Uterus (tissue), 2 donors: ENCODE results near the gene GFER.

Experiments used
- CTCF ChIP-seq, 4 experiments: fragments of 200-600 bp in 2 of 4; fragments of 450-650 bp in 2 of 4; sonication (generic) in 2 of 4; IDR thresholded peaks; one replicate each; pipeline ENCODE4 v1.5.1; 2016 to 2019; ENCODE audit warnings: antibody characterized with exemption in 4 of 4, mild to moderate bottlenecking in 2 of 4, moderate library complexity in 1 of 4
- POLR2A ChIP-seq, 2 donors: fragments of 450-650 bp; IDR thresholded peaks; one replicate each; pipeline ENCODE4 v1.6.1; 2016; ENCODE audit warnings: antibody characterized with exemption in 2 of 2, mild to moderate bottlenecking in 1 of 2, moderate library complexity in 1 of 2

- peak in 1 of 4 experiments; percentile 5 for TF ChIP-seq CTCF (IDR thresholded peaks at IDR 0.05)
- TF ChIP-seq POLR2A (IDR thresholded peaks at IDR 0.05): peak; percentile 72 to 96
Measured at GRCh38 chr16:1964506-1965395, 19.2 kb upstream of the GFER start, which contains the start of gene RPS2.
